Spleen (tissue), 7 donors: Measurements from ENCODE around the gene HNRNPC.

Experiments used
- POLR2AphosphoS5 ChIP-seq, 3 donors: sonication (generic); formaldehyde crosslinking; IDR thresholded peaks; one replicate each; pipeline ENCODE4 v1.5.1; 2017; ENCODE audit warnings: antibody characterized with exemption in 3 of 3
- TF ChIP-seq, protein P1 (sequence below), 11 experiments: fragments of 200-600 bp in 7 of 11; fragments of 450-650 bp in 4 of 11; sonication (generic) in 4 of 11; IDR thresholded peaks in 8 of 11; conservative IDR thresholded peaks in 3 of 11; 1 replicate in 7 of 11; 2 replicates in 4 of 11; pipeline versions ENCODE4 v1.4.0 to v1.8.0; 2016 to 2021; ENCODE audit warnings: antibody characterized with exemption in 11 of 11, inconsistent platforms in 4 of 11, mild to moderate bottlenecking in 1 of 11
- donor health status: DM: no; HTN: no; CAD: no; lungs with moderate emphysema.
- donor health status: DM: no; HTN: no; CAD: no.
- donor health status: DM: no; HTN: no; CAD: no.

DNA sequence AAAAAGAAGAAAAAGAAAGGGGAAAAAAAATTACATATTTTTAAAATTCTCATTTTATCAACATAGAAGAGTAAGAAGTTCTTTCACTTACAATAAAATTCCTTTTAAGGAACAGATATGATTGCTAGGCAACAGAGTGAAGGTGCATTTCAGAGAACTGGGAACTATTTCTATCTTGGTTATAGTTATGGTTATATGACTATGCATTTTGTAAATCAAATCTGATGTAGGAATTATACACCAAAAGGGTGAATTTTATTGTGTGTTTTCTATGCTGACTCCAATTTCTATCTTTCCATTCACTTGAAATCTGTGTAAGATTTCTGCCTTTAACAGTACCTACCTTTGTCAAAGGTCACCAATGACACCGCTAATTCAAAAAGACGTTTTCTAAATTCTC is 50.1 kb downstream of the HNRNPC start:
- TF ChIP-seq, protein P1, sequence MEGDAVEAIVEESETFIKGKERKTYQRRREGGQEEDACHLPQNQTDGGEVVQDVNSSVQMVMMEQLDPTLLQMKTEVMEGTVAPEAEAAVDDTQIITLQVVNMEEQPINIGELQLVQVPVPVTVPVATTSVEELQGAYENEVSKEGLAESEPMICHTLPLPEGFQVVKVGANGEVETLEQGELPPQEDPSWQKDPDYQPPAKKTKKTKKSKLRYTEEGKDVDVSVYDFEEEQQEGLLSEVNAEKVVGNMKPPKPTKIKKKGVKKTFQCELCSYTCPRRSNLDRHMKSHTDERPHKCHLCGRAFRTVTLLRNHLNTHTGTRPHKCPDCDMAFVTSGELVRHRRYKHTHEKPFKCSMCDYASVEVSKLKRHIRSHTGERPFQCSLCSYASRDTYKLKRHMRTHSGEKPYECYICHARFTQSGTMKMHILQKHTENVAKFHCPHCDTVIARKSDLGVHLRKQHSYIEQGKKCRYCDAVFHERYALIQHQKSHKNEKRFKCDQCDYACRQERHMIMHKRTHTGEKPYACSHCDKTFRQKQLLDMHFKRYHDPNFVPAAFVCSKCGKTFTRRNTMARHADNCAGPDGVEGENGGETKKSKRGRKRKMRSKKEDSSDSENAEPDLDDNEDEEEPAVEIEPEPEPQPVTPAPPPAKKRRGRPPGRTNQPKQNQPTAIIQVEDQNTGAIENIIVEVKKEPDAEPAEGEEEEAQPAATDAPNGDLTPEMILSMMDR (IDR thresholded peaks at IDR 0.05 in 8 of 11, conservative IDR thresholded peaks at IDR 0.05 in 3 of 11): no peak
- TF ChIP-seq POLR2AphosphoS5 (IDR thresholded peaks at IDR 0.05): no peak
